ACC112 (cell line): ENCODE data around the gene ARHGAP15.

Source experiments
- H2AFZ ChIP-seq: fragments of 200-600 bp; sonication (generic); one replicate; pipeline ENCODE4 v1.6.0; 2017; ENCODE audit warnings: antibody characterized with exemption, low read length; ENCODE audit not compliant: unreplicated experiment
- H3K27ac ChIP-seq: fragments of 200-600 bp; sonication (generic); 2 replicates; pipeline ENCODE4 v1.5.1; 2014; ENCODE audit warnings: low read depth, mild to moderate bottlenecking, antibody characterized with exemption, low read length, moderate library complexity
- H3K27me3 ChIP-seq: fragments of 200-600 bp; sonication (generic); 2 replicates; pipeline ENCODE4 v1.6.1; 2014; ENCODE audit warnings: mild to moderate bottlenecking, antibody characterized with exemption, low read length, moderate library complexity, mixed read lengths; ENCODE audit not compliant: insufficient read depth
- H3K36me3 ChIP-seq: fragments of 200-600 bp; sonication (generic); 2 replicates; pipeline ENCODE4 v1.6.1; 2016; ENCODE audit warnings: mild to moderate bottlenecking, antibody characterized with exemption, low read length, moderate library complexity, mixed read lengths; ENCODE audit not compliant: insufficient read depth
- H3K4me1 ChIP-seq: fragments of 200-600 bp; sonication (generic); one replicate; pipeline ENCODE4 v1.6.1; 2016; ENCODE audit warnings: low read length, mixed read lengths; ENCODE audit not compliant: insufficient read depth, unreplicated experiment, control insufficient read depth
- H3K4me3 ChIP-seq: fragments of 200-600 bp; sonication (generic); 2 replicates; pipeline ENCODE4 v1.5.1; 2014; ENCODE audit warnings: mild to moderate bottlenecking, low read depth, low read length
- H3K79me2 ChIP-seq: fragments of 200-600 bp; sonication (generic); one replicate; pipeline ENCODE4 v1.6.0; 2016; ENCODE audit warnings: low read length; ENCODE audit not compliant: control insufficient read depth, unreplicated experiment, insufficient read depth

The ARHGAP15 gene

DNA sequence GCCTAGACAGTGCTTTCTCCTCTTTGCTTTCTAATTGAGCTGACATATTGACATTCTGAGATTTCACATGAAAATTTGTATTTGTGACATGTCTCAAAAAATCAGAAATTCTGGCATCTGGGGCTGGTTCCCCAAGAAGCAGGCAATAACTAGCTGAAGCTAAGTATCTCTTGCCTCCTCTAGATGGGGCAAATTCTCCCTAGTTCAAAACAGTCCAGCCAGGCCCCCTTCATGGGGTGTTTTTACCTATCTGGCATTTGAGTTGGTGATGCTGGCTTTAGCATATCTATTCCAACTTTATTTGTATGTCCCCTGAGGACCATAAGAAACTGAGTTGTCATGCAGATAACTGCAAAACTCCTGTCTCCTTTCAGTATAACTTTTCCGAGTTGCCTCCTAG, 39.9 kb downstream of the ARHGAP15 start:
- H3K36me3 ChIP-seq: no peaks in the 10 kb centered on the region

DNA sequence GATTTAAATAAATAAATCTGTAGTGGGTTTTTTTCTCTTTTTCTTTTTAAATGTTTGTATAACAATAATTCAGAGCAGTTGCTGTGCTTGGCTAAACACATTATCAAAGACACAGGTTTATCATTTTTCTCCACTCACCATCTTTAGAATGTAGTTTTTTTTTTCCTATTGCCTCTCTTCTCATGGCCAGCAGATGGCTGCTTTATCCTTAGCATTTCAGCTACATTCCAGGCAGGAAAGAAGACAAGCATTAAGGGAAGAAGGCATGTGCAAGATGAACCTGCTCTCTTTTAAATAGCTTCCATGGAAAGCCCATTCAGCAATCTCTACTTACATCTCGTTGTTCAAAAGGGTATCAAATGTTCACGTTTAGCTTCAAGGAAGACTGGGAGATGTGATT, 42.6 kb downstream of the ARHGAP15 start:
- no peaks in the 10 kb centered on the region for H3K79me2 ChIP-seq
- H2AFZ ChIP-seq: no peak overlapping the region
- no peak overlapping the region for H3K4me3 ChIP-seq
- no peak overlapping the region for H3K27ac ChIP-seq
- no peaks in the 10 kb centered on the region for H3K36me3 ChIP-seq
- no peaks in the 10 kb centered on the region for H3K4me1 ChIP-seq
- no peaks in the 10 kb centered on the region for H3K27me3 ChIP-seq

More for the DNA sequence above, 39.9 kb downstream of the ARHGAP15 start:
- Histone ChIP-seq H3K79me2 (no peaks in the 10 kb centered on the region), H2AFZ (no peak overlapping the region), H3K4me1 (no peaks in the 10 kb centered on the region), H3K4me3 (no peak overlapping the region), H3K27me3 (no peaks in the 10 kb centered on the region), H3K27ac (no peak overlapping the region)

DNA sequence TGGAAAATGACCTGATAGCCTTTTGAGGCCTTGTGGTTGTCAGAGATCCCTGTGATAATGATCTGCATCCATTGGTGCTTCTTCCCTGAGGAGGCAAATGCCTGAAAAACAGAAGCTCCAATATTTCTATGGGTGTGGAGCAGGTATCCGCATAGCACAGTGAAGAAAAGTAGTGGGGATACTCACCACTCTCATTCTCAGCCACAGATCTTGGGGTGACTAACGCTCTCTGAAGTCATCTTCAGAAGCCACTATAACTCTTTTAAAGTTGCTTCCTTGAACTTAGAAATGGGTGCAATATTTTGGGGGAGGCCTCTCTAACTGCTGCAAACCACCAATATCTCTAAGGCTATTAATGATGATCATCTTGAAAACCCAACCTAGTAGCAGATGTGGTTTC, 46.2 kb downstream of the ARHGAP15 start:
- no peaks in the 10 kb centered on the region for H3K36me3 ChIP-seq
- H3K79me2 ChIP-seq: no peaks in the 10 kb centered on the region
- no peaks in the 10 kb centered on the region for H3K4me1 ChIP-seq
- no peak overlapping the region for H3K4me3 ChIP-seq
- no peak overlapping the region for H2AFZ ChIP-seq
- no peak overlapping the region for H3K27ac ChIP-seq
- H3K27me3 ChIP-seq: no peaks in the 10 kb centered on the region

DNA sequence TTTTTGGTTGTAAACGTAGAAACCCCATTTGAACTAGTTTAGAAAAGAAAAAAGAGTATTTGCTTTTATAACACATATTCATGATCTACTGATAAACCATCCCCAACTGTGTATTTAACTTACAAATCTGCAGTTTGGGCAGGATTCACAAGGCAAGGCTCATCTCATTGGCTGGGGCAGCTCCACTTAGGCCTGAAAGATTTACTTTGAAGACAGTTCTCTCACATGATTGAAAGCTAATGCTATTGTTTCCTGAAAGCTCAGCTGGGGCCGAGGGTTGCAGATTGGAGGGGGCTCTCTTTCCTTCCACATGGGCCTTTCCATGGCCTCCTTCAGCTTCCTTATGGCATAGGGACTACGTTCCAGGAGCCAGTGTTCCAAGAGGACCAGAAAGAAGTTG, 47.4 kb downstream of the ARHGAP15 start:
- Histone ChIP-seq H3K4me3 (peak overlapping the region; percentile 77), H3K79me2 (no peaks in the 10 kb centered on the region), H3K27me3 (no peaks in the 10 kb centered on the region), H3K4me1 (no peaks in the 10 kb centered on the region), H3K27ac (no peak overlapping the region), H2AFZ (peak overlapping the region; percentile 94), H3K36me3 (no peaks in the 10 kb centered on the region)

DNA sequence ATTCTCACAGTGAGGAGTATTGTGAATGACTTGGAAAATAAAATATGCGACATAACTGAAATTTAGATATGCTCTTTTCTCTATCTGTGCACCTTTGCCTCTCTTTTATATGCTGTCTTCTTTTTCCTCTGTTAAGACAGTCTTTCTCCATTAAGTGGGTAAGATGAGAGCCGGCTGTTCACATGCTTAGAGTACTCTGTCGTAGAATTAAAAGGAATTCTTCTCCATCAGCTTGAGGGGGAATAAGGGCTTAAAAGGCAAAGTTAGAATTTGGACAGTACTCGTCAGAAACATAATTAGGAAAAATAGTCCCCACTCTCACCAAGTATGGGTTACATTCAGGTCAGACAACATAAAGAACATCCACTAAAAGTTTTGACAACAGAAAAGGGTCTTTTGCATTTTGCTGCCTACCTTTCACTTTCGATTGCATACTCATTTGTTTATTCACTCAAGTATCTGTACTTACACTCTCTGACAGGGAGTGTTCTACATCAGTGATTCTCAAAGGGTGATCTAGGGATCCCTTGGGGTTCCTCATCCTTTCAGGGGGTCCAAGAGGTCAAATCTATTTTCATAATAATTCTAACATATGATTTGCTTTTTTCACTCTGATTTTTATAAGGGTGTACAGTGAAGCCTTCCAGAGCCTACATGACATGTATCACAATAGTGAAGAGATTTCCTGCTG, 48.0 kb downstream of the ARHGAP15 start:
- Histone ChIP-seq H3K4me1 (no peaks in the 10 kb centered on the region), H3K27me3 (no peaks in the 10 kb centered on the region), H3K36me3 (no peaks in the 10 kb centered on the region), H3K4me3 (peak overlapping the region; percentile 77), H3K27ac (no peak overlapping the region), H3K79me2 (no peaks in the 10 kb centered on the region), H2AFZ (peak overlapping the region; percentile 94)

DNA sequence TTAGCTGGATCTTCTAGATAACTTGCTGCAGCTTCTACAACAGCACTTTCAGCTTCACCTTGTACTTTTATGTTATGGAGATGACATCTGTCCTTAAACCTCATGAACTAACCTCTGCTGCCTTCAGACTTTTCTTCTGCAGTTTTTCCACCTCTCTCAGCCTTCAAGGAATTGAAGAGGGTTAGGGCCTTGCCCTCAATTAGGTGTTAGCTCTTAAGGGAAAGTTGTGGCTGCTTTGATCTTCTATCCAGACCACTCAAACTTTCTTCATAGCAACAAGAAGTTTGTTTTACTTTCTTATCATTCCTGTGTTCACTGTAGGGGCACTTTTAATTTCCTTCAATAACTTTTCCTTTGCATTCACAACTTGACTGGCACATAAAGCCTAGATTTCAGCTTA, 52.3 kb downstream of the ARHGAP15 start:
- H3K27ac ChIP-seq: no peak overlapping the region
- H2AFZ ChIP-seq: no peak overlapping the region
- no peaks in the 10 kb centered on the region for H3K36me3 ChIP-seq
- no peaks in the 10 kb centered on the region for H3K79me2 ChIP-seq
- peaks cover 4% of the 10 kb centered on the region for H3K27me3 ChIP-seq
- no peaks in the 10 kb centered on the region for H3K4me1 ChIP-seq
- no peak overlapping the region for H3K4me3 ChIP-seq

DNA sequence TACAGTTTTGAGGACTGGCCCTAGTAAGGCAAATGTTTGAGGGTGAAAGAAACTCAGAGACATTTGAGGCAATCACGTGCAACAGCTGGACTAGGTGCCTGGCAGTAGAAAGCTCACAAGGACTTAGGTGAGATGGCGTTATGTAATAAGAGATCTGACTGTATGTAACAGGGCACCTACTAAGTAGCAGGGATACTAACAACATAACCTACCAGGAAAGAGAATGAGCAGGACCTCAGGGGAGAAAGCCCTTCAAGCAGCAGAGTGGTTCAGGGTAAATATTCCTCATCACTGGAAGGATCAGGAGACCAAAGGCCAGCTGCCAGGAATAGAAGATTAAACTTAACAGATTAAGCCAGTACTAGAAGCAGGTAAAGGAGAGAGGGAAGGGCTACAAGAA, 53.4 kb downstream of the ARHGAP15 start:
- Histone ChIP-seq H2AFZ (no peak overlapping the region), H3K4me1 (no peaks in the 10 kb centered on the region), H3K4me3 (no peak overlapping the region), H3K27me3 (peaks cover 9% of the 10 kb centered on the region), H3K36me3 (no peaks in the 10 kb centered on the region), H3K27ac (no peak overlapping the region), H3K79me2 (no peaks in the 10 kb centered on the region)

DNA sequence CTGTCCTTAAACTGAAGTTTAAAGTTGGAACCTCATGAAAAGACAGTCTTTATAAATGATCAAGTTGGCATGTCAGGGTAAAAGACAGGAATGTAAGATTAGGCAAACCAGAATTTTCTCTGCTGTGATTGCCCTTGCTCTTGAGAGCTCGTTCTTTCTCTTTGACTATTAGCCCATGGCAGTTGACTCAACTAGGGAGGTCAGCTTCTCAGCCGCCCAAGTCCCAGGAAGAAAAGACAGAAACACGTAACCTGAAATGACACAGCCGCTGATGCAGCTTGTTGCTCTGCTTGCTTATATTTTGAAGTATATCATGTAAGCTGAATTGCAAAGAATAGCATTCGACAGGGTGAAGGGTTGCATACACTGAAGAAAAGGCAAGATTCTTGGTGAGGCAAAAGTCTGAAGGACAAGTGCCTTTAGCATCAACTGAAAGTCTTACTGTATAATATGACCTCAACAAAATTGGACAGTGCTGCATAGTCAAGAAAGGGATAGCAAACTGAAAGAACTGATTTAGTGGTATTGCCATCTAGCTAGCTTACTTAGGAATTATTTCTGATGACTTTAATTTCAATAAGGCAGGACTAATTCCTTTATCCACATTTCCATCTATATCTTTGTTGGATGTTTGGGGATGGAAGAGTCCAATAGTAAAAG, 54.7 kb downstream of the ARHGAP15 start:
- Histone ChIP-seq H3K4me1 (no peaks in the 10 kb centered on the region), H3K27me3 (peaks cover 9% of the 10 kb centered on the region), H2AFZ (no peak overlapping the region), H3K27ac (no peak overlapping the region), H3K79me2 (no peaks in the 10 kb centered on the region), H3K4me3 (no peak overlapping the region), H3K36me3 (no peaks in the 10 kb centered on the region)

DNA sequence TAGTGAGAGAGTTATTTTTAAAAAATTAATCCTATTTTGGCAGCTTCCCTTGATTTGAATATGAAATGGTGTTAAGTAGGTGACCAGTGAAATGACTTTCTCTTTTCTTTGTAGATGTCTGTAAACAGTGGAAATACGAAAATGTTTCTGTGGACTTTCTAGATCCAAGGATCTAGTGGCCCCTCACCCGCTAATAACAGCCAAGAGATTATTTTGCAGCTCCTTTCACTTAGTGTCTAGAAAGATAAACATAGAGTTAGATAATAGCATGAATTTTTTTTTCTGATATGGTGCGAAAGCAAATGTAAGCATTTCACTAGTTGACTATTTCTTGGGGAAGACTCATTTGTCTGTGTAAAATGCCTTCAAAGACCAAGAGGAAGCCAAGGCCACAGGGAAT, 57.7 kb downstream of the ARHGAP15 start:
- Histone ChIP-seq H2AFZ (no peak overlapping the region), H3K4me1 (no peaks in the 10 kb centered on the region), H3K36me3 (no peaks in the 10 kb centered on the region), H3K79me2 (no peaks in the 10 kb centered on the region), H3K27me3 (peaks cover 12% of the 10 kb centered on the region), H3K27ac (no peak overlapping the region), H3K4me3 (no peak overlapping the region)

DNA sequence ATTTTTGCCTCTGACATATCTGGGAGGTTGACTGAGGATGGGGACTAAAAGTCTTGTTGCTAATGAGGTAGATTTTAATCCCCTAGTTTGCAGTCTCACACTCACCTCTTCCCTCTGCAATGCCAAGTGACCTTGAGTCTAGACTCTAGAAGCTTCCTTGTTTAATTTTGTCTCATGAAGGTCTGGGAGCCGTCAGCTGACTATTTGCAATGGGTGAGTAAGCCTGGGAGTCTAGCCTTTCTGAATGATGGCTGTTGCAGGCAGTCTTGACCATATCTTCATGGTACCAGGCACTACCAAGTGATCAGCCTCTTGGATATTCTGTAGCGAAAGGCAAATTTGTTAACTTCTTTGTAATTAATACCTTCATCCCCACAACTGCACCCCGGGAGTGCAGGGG, 61.2 kb downstream of the ARHGAP15 start:
- H2AFZ ChIP-seq: no peak overlapping the region

DNA sequence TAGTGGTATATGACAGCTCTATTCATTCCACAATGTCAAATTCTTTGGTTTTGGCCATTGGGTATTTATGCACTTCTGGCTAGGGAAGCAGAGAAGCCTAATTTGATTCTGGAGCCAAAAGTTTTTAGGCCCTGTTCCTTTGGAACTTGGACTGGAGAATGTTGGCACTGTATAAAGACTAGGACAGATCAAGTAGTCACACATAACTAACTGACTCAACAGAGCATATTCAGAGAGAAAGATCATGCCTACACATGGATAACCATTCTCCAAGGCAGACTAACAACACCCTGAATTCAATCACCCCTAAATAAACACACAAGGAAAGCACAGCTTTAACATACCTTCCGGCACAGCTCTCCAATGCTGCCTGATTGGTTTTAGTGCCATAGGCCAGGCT, 62.9 kb downstream of the ARHGAP15 start:
- no peak overlapping the region for H3K27ac ChIP-seq
- no peaks in the 10 kb centered on the region for H3K36me3 ChIP-seq
- no peak overlapping the region for H2AFZ ChIP-seq
- no peaks in the 10 kb centered on the region for H3K79me2 ChIP-seq
- no peak overlapping the region for H3K4me3 ChIP-seq
- H3K4me1 ChIP-seq: no peaks in the 10 kb centered on the region
- peaks cover 31% of the 10 kb centered on the region for H3K27me3 ChIP-seq

More for the DNA sequence above, 61.2 kb downstream of the ARHGAP15 start:
- no peak overlapping the region for H3K27ac ChIP-seq
- peaks cover 30% of the 10 kb centered on the region for H3K27me3 ChIP-seq
- no peaks in the 10 kb centered on the region for H3K36me3 ChIP-seq
- H3K4me1 ChIP-seq: no peaks in the 10 kb centered on the region
- H3K79me2 ChIP-seq: no peaks in the 10 kb centered on the region
- no peak overlapping the region for H3K4me3 ChIP-seq
